Neural progenitor cell (in vitro differentiated cells): ENCODE results near the gene MYOG. TPM values are rescaled to one million over a fixed set of nuclear protein-coding genes. Genes with fewer than 3 reads are reported as not detected.

Experiments used
- DNase-seq: peaks from one replicate; pipeline ENCODE4 v3.0.0-alpha.2; 2016; ENCODE audit warnings: low spot score
- H2AFZ ChIP-seq: fragments of 200-600 bp; sonication (generic); replicated peaks from 2 replicates; pipeline ENCODE4 v1.6.1; 2016; ENCODE audit warnings: antibody characterized with exemption
- H3F3A ChIP-seq: fragments of 200-600 bp; sonication (generic); 2 replicates; pipeline ENCODE4 v1.6.1; 2016; ENCODE audit warnings: antibody characterized with exemption, low read depth
- H3K27ac ChIP-seq: fragments of 200-600 bp; sonication (generic); 2 replicates; pipeline ENCODE4 v1.5.1; 2016; ENCODE audit warnings: mild to moderate bottlenecking
- H3K27me3 ChIP-seq: fragments of 200-600 bp; sonication (generic); 2 replicates; pipeline ENCODE4 v1.6.1; 2016; ENCODE audit warnings: mild to moderate bottlenecking, moderate library complexity
- H3K36me3 ChIP-seq: fragments of 200-600 bp; sonication (generic); 2 replicates; pipeline ENCODE4 v1.5.1; 2016
- H3K4me1 ChIP-seq: fragments of 200-600 bp; sonication (generic); 2 replicates; pipeline ENCODE4 v1.6.1; 2016; ENCODE audit warnings: mixed run types
- H3K4me2 ChIP-seq: fragments of 200-600 bp; sonication (generic); 2 replicates; pipeline ENCODE4 v1.6.1; 2016
- H3K4me3 ChIP-seq: fragments of 200-600 bp; sonication (generic); 2 replicates; pipeline ENCODE4 v1.5.1; 2016
- H3K79me2 ChIP-seq: fragments of 200-600 bp; sonication (generic); 2 replicates; pipeline ENCODE4 v1.6.1; 2016; ENCODE audit warnings: low read depth
- H3K9ac ChIP-seq: fragments of 200-600 bp; sonication (generic); 2 replicates; pipeline ENCODE4 v1.6.1; 2016
- H3K9me3 ChIP-seq: fragments of 200-600 bp; sonication (generic); 2 replicates; pipeline ENCODE4 v1.5.1; 2016; ENCODE audit warnings: low read depth
- H4K20me1 ChIP-seq: fragments of 200-600 bp; sonication (generic); 2 replicates; pipeline ENCODE4 v1.6.1; 2016; ENCODE audit warnings: low read depth
- H3K27ac Mint-ChIP-seq: 3 replicates; pipeline ENCODE4 v1.8.0; 2021; ENCODE audit warnings: mixed read lengths
- H3K27me3 Mint-ChIP-seq: 2 replicates; pipeline ENCODE4 v1.8.0; 2022; ENCODE audit warnings: low read depth, mild to moderate bottlenecking, inconsistent platforms, moderate library complexity, mixed read lengths; ENCODE audit not compliant: insufficient read depth
- H3K36me3 Mint-ChIP-seq: 3 replicates; pipeline ENCODE4 v1.8.0; 2021; ENCODE audit warnings: mixed read lengths
- H3K4me1 Mint-ChIP-seq: 3 replicates; pipeline ENCODE4 v1.8.0; 2021; ENCODE audit warnings: mixed read lengths
- H3K4me3 Mint-ChIP-seq: 3 replicates; pipeline ENCODE4 v1.8.0; 2021; ENCODE audit warnings: mild to moderate bottlenecking, moderate library complexity, mixed read lengths
- H3K9me3 Mint-ChIP-seq: 3 replicates; pipeline ENCODE4 v1.8.0; 2020; ENCODE audit warnings: mixed read lengths
- EZH2 ChIP-seq: fragments of 200-600 bp; sonication (generic); IDR thresholded peaks from 2 replicates; pipeline ENCODE4 v1.6.1; 2017; ENCODE audit warnings: antibody characterized with exemption, mild to moderate bottlenecking, moderate library complexity
- EZH2phosphoT487 ChIP-seq: fragments of 200-600 bp; sonication (generic); IDR thresholded peaks from 2 replicates; pipeline ENCODE4 v1.6.1; 2017; ENCODE audit warnings: antibody characterized with exemption
- total RNA-seq: library from RNA; depleted of rRNA; stranded (reverse); fragments of >200 nt; gene quantifications from 2 replicates; pipeline ENCODE4 v1.2.3, GENCODE V29; 2015; ENCODE audit warnings: low replicate concordance
- TF ChIP-seq, protein P1 (sequence below): fragments of 200-600 bp; sonication (generic); IDR thresholded peaks from 2 replicates; pipeline ENCODE4 v1.5.1; 2017; ENCODE audit warnings: antibody characterized with exemption, mild to moderate bottlenecking

The MYOG gene
- total RNA-seq, 1 donor from 2014 or later: not detected

DNA sequence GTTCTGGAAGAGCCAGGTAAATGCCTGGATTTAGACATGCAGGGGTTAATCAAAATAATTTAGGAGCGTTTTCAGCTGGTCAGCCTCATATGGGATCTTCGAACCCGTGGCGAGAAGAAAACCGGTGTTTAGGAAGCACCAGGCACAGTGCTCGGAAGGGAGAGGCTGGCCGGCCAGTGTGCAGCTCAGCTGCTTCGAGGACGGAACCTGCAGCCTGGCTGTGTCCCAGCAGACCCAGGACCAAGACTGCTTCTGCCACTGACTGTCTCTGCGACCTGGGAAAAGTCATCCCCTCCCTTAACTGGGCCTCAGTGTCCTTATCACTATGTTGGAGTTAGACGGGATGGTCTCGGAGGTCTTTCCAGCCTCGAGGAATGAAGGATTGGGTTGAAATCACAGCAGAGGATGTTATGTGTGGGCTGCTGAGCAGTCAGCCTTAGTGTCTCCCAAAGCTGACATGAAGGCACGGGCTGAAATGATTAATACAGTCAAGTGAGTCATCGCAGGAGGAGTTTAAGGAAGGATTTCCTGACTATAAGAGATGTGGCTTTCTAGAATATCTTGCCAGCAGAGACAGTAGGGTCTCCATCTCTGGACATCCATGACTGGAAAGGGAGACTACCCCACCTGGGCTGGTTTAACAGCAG, 38.7 kb downstream of the MYOG start:
- no peak overlapping the region for H3K4me2 ChIP-seq
- H3K27me3 ChIP-seq: no peaks in the 10 kb centered on the region
- Mint-ChIP-seq H3K9me3 (no peaks in the 10 kb centered on the region), H3K4me3 (no peak overlapping the region), H3K27ac (no peak overlapping the region), H3K27me3 (peaks cover 5% of the 10 kb centered on the region), H3K4me1 (peaks cover 28% of the 10 kb centered on the region), H3K36me3 (peaks cover 24% of the 10 kb centered on the region)
- no peak for DNase-seq
- peaks cover 6% of the 10 kb centered on the region for H3K4me1 ChIP-seq
- no peak overlapping the region for H2AFZ ChIP-seq
- no peak overlapping the region for H3K4me3 ChIP-seq
- H3K27ac ChIP-seq: no peak overlapping the region
- no peaks in the 10 kb centered on the region for H3F3A ChIP-seq
- TF ChIP-seq EZH2: no peak
- no peak for TF ChIP-seq EZH2phosphoT487
- TF ChIP-seq, protein P1, sequence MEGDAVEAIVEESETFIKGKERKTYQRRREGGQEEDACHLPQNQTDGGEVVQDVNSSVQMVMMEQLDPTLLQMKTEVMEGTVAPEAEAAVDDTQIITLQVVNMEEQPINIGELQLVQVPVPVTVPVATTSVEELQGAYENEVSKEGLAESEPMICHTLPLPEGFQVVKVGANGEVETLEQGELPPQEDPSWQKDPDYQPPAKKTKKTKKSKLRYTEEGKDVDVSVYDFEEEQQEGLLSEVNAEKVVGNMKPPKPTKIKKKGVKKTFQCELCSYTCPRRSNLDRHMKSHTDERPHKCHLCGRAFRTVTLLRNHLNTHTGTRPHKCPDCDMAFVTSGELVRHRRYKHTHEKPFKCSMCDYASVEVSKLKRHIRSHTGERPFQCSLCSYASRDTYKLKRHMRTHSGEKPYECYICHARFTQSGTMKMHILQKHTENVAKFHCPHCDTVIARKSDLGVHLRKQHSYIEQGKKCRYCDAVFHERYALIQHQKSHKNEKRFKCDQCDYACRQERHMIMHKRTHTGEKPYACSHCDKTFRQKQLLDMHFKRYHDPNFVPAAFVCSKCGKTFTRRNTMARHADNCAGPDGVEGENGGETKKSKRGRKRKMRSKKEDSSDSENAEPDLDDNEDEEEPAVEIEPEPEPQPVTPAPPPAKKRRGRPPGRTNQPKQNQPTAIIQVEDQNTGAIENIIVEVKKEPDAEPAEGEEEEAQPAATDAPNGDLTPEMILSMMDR: no peak
- H3K9me3 ChIP-seq: no peaks in the 10 kb centered on the region
- H4K20me1 ChIP-seq: no peaks in the 10 kb centered on the region
- no peaks in the 10 kb centered on the region for H3K79me2 ChIP-seq
- H3K36me3 ChIP-seq: no peaks in the 10 kb centered on the region
- H3K9ac ChIP-seq: no peak overlapping the region

DNA sequence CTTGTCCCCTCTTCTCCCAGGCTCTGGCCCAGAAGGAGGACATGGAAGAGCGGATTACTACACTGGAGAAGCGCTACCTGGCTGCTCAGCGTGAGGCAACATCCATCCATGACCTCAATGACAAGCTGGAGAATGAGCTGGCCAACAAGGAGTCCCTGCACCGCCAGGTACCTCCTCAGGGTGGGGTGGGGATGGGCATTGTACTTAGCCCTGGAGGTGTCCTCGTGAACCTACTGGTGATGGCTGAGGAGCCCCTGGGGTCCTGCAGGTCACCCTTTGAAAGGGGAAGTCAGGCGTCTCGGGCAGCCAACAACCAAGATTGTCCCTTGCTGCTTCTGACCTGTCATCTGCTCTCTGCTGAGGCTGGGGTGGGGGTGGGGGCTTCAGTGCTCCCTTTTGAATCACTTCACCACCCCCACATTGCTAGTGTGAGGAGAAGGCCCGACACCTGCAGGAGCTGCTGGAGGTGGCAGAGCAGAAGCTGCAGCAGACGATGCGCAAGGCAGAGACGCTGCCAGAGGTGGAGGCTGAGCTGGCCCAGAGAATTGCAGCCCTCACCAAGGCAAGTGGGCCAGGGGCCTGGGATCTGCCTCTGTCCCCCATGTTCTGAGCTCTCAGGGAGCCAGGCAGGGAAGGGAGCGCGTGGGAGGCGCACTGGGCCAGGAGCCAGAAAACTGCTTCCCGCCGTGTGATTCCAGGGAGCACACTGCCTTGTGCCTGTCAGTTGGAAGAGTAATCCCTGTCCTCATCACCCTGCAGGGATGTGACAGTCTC, 39.8 kb downstream of the MYOG start:
- Mint-ChIP-seq H3K4me1 (peaks cover 22% of the 10 kb centered on the region), H3K27ac (peak overlapping the region; percentile 19), H3K36me3 (peaks cover 21% of the 10 kb centered on the region), H3K4me3 (no peak overlapping the region), H3K9me3 (no peaks in the 10 kb centered on the region), H3K27me3 (peaks cover 5% of the 10 kb centered on the region)
- Histone ChIP-seq H4K20me1 (no peaks in the 10 kb centered on the region), H3K79me2 (no peaks in the 10 kb centered on the region), H3K4me2 (no peak overlapping the region), H3K27me3 (no peaks in the 10 kb centered on the region), H2AFZ (no peak overlapping the region), H3K4me1 (peaks cover 6% of the 10 kb centered on the region), H3K4me3 (no peak overlapping the region), H3K27ac (no peak overlapping the region), H3K9me3 (no peaks in the 10 kb centered on the region), H3F3A (no peaks in the 10 kb centered on the region), H3K36me3 (no peaks in the 10 kb centered on the region), H3K9ac (no peak overlapping the region)
- no peak for TF ChIP-seq EZH2
- DNase-seq: no peak

DNA sequence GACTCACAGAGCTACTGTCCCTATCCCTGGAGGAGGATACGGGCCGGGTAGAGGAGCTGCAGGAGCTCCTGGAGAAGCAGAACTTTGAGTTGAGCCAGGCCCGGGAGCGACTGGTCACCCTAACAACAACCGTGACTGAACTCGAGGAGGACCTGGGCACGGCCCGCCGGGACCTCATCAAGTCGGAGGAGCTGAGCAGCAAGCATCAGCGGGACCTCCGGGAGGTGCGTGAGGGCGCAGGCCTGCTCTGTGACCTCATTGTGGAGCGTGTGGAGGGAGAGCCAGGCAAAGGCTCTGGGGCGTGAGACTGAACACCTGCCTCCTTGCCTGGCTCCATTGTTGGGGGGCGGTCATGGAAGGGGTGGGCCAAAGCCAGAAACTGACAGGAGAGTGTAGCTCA, 40.5 kb downstream of the MYOG start:
- peaks cover 24% of the 10 kb centered on the region for H3K4me1 Mint-ChIP-seq
- no peak for DNase-seq
- H3K9ac ChIP-seq: no peak overlapping the region
- H4K20me1 ChIP-seq: no peaks in the 10 kb centered on the region
- no peaks in the 10 kb centered on the region for H3K36me3 ChIP-seq
- H3K4me3 ChIP-seq: no peak overlapping the region
- no peaks in the 10 kb centered on the region for H3K79me2 ChIP-seq
- H3K36me3 Mint-ChIP-seq: peaks cover 20% of the 10 kb centered on the region
- H3K4me2 ChIP-seq: no peak overlapping the region
- H3F3A ChIP-seq: no peaks in the 10 kb centered on the region
- H3K27ac Mint-ChIP-seq: peak overlapping the region; percentile 19
- H3K27ac ChIP-seq: no peak overlapping the region
- H3K27me3 Mint-ChIP-seq: peaks cover 5% of the 10 kb centered on the region
- H2AFZ ChIP-seq: no peak overlapping the region
- H3K9me3 Mint-ChIP-seq: no peaks in the 10 kb centered on the region
- H3K4me3 Mint-ChIP-seq: no peak overlapping the region
- TF ChIP-seq EZH2 (no peak), EZH2phosphoT487 (no peak)
- TF ChIP-seq, protein P1: no peak
- H3K27me3 ChIP-seq: no peaks in the 10 kb centered on the region
- H3K9me3 ChIP-seq: no peaks in the 10 kb centered on the region
- H3K4me1 ChIP-seq: peaks cover 6% of the 10 kb centered on the region
